Effector memory CD4-positive, alpha-beta T cell (primary cell): ENCODE measurements around the gene GPR85.

ENCODE experiments used
- DNase-seq, 3 donors: peaks; one replicate each; pipeline ENCODE4 v3.0.0-alpha.2; 2020
- H3K27ac ChIP-seq: 2 replicates; pipeline ENCODE4 v1.7.0; 2013; ENCODE audit warnings: mild to moderate bottlenecking, low read length, moderate library complexity; ENCODE audit not compliant: insufficient read depth, poor library complexity, severe bottlenecking
- H3K27me3 ChIP-seq: replicated peaks from 2 replicates; pipeline ENCODE4 v1.7.0; 2013; ENCODE audit warnings: mild to moderate bottlenecking, low read length; ENCODE audit not compliant: insufficient read depth, control insufficient read depth, poor library complexity, severe bottlenecking
- H3K36me3 ChIP-seq: 2 replicates; pipeline ENCODE4 v1.7.0; 2013; ENCODE audit warnings: mild to moderate bottlenecking, low read length, moderate library complexity; ENCODE audit not compliant: control insufficient read depth, insufficient read depth
- H3K4me1 ChIP-seq: 2 replicates; pipeline ENCODE4 v1.7.0; 2013; ENCODE audit warnings: low read length, mild to moderate bottlenecking; ENCODE audit not compliant: control insufficient read depth, insufficient read depth, poor library complexity, severe bottlenecking
- H3K4me3 ChIP-seq: 2 replicates; pipeline ENCODE4 v1.7.0; 2013; ENCODE audit warnings: low read length, low read depth, mild to moderate bottlenecking; ENCODE audit not compliant: insufficient read depth, poor library complexity, severe bottlenecking
- H3K9me3 ChIP-seq: 2 replicates; pipeline ENCODE4 v1.7.0; 2013; ENCODE audit warnings: mild to moderate bottlenecking, low read length, moderate library complexity; ENCODE audit not compliant: control insufficient read depth

GPR85 gene

GRCh38 chr7:113085781-113086390, 741 bp downstream of the GPR85 start:
- Histone ChIP-seq H3K27ac (no peak overlapping the region), H3K4me3 (no peak overlapping the region), H3K36me3 (no peaks in the 10 kb centered on the region), H3K9me3 (no peaks in the 10 kb centered on the region), H3K27me3 (peaks cover 17% of the 10 kb centered on the region), H3K4me1 (peaks cover 7% of the 10 kb centered on the region)
- no peak for DNase-seq

- no peaks in the 10 kb centered on the region for H3K36me3 ChIP-seq
- no peak for DNase-seq
- no peak overlapping the region for H3K4me3 ChIP-seq
- no peak overlapping the region for H3K27ac ChIP-seq
- H3K27me3 ChIP-seq: peaks cover 17% of the 10 kb centered on the region
- peaks cover 7% of the 10 kb centered on the region for H3K4me1 ChIP-seq
- no peaks in the 10 kb centered on the region for H3K9me3 ChIP-seq
These were observed 2.0 kb downstream of the GPR85 start for GRCh38 chr7:113084496-113085172.

GRCh38 chr7:113083816-113084495, 2.7 kb downstream of the GPR85 start:
- Histone ChIP-seq H3K4me1 (peaks cover 7% of the 10 kb centered on the region), H3K9me3 (no peaks in the 10 kb centered on the region), H3K27me3 (peaks cover 17% of the 10 kb centered on the region), H3K36me3 (no peaks in the 10 kb centered on the region), H3K27ac (no peak overlapping the region), H3K4me3 (no peak overlapping the region)
- DNase-seq: no peak

GRCh38 chr7:113083132-113083815, 3.4 kb downstream of the GPR85 start:
- H3K27me3 ChIP-seq: peaks cover 17% of the 10 kb centered on the region

GRCh38 chr7:113078331-113078730, 8.3 kb downstream of the GPR85 start:
- Histone ChIP-seq H3K4me1 (no peaks in the 10 kb centered on the region), H3K27me3 (no peaks in the 10 kb centered on the region), H3K9me3 (no peaks in the 10 kb centered on the region), H3K36me3 (no peaks in the 10 kb centered on the region), H3K27ac (no peak overlapping the region), H3K4me3 (no peak overlapping the region)
- DNase-seq: no peak

More at GRCh38 chr7:113083132-113083815, 3.4 kb downstream of the GPR85 start:
- Histone ChIP-seq H3K36me3 (no peaks in the 10 kb centered on the region), H3K27ac (no peak overlapping the region), H3K4me1 (peaks cover 7% of the 10 kb centered on the region), H3K9me3 (no peaks in the 10 kb centered on the region), H3K4me3 (no peak overlapping the region)
- DNase-seq: no peak

GRCh38 chr7:113076703-113077102, 9.9 kb downstream of the GPR85 start:
- Histone ChIP-seq H3K4me1 (no peaks in the 10 kb centered on the region), H3K9me3 (no peaks in the 10 kb centered on the region), H3K4me3 (no peak overlapping the region), H3K27me3 (no peaks in the 10 kb centered on the region), H3K27ac (no peak overlapping the region), H3K36me3 (no peaks in the 10 kb centered on the region)
- no peak for DNase-seq

- H3K4me3 ChIP-seq: no peak overlapping the region
- no peak for DNase-seq
- H3K27me3 ChIP-seq: no peaks in the 10 kb centered on the region
- no peaks in the 10 kb centered on the region for H3K36me3 ChIP-seq
- H3K9me3 ChIP-seq: no peaks in the 10 kb centered on the region
- no peaks in the 10 kb centered on the region for H3K4me1 ChIP-seq
- no peak overlapping the region for H3K27ac ChIP-seq
These were observed 15.2 kb downstream of the GPR85 start for GRCh38 chr7:113071465-113071864.

GRCh38 chr7:113062499-113062898, 24.1 kb downstream of the GPR85 start:
- no peak overlapping the region for H3K4me3 ChIP-seq
- no peaks in the 10 kb centered on the region for H3K36me3 ChIP-seq
- no peaks in the 10 kb centered on the region for H3K27me3 ChIP-seq
- no peak overlapping the region for H3K27ac ChIP-seq
- no peak for DNase-seq
- no peaks in the 10 kb centered on the region for H3K4me1 ChIP-seq
- no peaks in the 10 kb centered on the region for H3K9me3 ChIP-seq

- DNase-seq: no peak
- Histone ChIP-seq H3K9me3 (no peaks in the 10 kb centered on the region), H3K27ac (no peak overlapping the region), H3K27me3 (no peaks in the 10 kb centered on the region), H3K4me1 (no peaks in the 10 kb centered on the region), H3K36me3 (no peaks in the 10 kb centered on the region), H3K4me3 (no peak overlapping the region)
These were observed 26.5 kb downstream of the GPR85 start for GRCh38 chr7:113060100-113060499.

GRCh38 chr7:113054938-113055337, 31.7 kb downstream of the GPR85 start:
- Histone ChIP-seq H3K4me3 (no peak overlapping the region), H3K9me3 (no peaks in the 10 kb centered on the region), H3K36me3 (no peaks in the 10 kb centered on the region), H3K4me1 (no peaks in the 10 kb centered on the region), H3K27ac (no peak overlapping the region), H3K27me3 (no peaks in the 10 kb centered on the region)
- no peak for DNase-seq
